HG03025 (cell line): ENCODE data around the gene DRAXIN.

Experiments
- ATAC-seq: cut with Tn5 transposase; IDR thresholded peaks from one replicate; pipeline ENCODE4 v1.9.1; 2021; ENCODE audit warnings: mild to moderate bottlenecking, moderate library complexity; ENCODE audit not compliant: unreplicated experiment, low FRiP score

DRAXIN gene

GRCh38 chr1:11682799-11683198, 8.7 kb upstream of the DRAXIN start:
- no peak for ATAC-seq

DNA sequence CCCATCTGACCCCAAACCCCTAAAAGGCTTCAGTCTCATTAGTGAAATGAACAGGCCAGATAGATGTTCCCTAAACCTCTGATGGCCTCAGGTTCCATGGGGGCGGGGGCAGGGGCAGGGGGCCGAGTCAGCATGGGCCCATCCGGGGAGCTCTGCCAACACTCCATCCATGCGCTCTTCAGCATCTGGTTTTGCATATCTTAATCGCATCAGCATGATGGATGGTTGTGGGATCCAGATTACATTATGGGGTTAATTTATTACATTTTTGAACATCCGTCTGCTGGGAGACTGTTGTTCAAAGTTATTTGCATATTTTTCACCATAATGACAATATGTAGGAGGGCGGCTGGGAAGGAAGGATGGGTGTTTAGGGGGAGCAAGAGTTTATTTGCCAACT, 7.4 kb upstream of the DRAXIN start:
- no peak for ATAC-seq

GRCh38 chr1:11685210-11685752, 6.2 kb upstream of the DRAXIN start:
- ATAC-seq = no peak

GRCh38 chr1:11688506-11688905, 3.0 kb upstream of the DRAXIN start:
- ATAC-seq = no peak

DNA sequence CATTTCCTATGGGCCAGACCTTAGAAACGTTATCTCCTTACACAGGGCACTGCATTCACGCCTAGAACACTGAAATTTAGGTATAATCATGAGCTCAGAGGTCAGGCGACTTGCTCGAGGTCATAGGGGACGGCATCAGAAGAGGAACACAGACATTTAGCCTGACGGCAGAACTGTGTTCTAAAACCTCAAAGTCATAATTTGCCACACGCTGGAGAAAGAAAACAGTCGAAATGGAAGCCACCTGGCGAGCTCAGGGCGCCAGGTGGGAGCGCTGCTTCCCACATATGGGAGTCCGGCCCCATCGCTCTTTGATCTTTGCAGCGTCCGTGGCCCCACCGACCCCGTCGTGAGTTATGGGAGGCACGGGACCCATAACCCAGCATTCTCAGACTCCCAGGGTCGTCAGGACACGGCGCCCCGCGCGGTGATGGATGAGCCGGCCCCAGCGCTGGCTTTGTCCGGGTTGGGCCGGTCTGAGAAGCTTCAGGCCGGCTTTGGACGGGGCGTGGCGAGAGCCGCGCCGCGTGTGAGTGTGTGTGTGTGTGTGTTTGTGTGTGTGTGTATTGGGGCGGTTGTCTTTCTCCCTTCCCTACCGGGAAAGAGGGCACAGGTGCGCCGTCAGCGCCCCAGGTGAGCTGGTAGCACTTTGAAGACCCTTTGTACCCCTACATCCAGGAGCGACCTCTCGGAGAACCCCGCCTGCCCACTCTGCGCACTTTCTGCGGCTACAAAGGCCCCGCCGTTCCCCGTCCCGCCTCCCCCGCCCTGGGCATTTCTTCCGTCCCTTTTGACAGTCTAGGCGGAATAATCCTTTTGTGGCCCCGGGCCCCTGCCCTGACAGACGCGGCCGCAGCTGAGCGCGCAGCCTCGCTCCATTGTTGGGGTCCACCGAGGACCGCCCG, 861 bp upstream of the DRAXIN start:
- ATAC-seq = no peak

DNA sequence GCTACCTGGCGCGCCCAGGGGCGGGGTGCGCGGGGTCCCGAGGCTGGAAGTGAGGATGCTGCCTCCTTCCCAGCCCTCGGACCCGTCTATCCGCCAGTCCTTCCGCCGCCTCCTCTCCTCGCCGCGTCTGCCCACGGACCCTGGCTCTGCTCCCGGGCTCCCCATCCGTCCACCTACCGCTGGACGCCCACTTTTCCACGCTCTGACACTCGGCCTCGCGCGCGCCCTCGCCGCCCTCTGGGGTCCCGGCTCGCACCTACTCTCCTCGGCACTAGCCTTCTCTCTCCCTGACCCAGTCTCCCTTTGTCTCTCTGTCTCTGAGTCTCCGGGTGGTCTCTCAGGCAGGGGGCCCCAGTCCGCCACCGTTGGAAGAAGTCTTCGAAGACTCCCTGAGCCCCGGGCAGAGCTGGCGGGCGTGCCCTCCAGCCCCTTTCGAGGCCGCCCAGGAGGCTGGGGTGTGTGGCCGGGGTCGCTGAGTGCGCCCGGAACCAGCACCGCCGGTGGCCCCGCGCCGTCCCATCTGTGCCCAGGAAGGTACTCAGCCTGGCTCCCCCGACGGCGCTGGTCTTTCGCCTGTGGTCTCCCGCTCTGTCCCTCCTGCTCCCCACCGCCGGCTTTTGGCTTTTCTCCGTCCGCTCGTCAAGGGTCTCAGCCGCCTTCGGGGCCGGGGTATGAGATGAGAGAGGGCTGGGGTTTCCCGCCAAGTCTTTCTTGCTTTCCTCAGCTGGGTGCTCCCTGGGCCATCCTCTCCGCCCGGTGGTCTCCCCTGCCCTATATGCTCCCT, 610 bp downstream of the DRAXIN start:
- ATAC-seq = no peak

- no peak for ATAC-seq
These were observed 1.6 kb downstream of the DRAXIN start for GRCh38 chr1:11693024-11693590.

DNA sequence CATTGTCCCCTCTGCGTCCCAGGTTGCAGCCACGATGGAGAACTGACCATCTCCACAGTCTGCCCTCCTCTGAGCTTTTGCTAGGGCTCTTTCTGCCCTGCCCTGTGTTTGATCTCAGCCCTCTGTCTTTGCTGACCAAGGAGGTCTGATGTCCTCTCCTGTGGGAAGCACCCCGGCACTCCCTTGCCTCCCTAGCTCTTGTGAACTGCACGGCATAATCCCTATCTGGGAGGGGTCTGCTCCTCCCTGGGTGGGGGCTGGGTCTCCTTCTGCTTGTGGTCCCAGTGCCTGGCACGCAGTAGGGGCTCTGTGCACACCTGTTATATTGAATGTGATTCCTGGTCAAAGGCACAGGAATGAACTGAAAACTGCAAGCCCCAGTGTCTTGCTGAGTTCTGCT, 2.4 kb downstream of the DRAXIN start:
- no peak for ATAC-seq

- ATAC-seq = no peak
These were observed 4.4 kb downstream of the DRAXIN start for GRCh38 chr1:11695861-11696260.

DNA sequence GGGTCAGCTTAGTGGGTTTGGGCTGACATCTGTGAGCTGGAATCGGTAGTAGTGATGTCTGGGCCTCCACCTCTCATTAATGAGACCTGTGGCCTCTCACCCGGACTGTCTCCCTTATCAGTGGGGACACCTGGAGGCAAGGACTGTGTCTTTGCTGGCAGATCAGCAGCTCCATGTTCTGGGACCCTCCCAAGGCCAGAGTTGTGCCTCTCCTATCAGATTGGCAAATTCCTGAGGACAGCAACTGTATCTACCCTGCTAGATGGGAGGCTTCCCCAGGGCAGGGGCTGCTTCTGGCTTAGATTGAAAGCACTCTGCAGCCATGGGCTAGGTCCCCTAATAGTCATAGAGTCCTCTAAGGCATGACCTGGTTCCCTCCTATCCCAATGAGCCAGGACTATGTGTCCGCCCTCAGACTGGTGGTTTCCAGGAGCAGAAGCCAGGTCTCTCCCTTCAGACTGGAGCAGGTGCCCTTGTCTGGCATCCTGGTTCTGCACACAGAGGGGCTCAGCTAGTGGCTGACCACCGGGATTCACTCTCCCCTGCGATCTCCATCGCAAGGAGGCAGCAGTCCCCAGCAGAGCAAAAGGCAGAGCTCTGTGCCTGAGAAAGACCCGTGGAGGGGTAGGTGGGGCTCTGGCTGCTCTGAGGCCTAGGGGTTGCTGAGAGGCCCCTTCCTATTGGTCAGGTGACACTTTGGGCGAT, 5.8 kb downstream of the DRAXIN start:
- no peak for ATAC-seq

- ATAC-seq = no peak
These were observed 6.3 kb downstream of the DRAXIN start for GRCh38 chr1:11697893-11698210.

GRCh38 chr1:11700601-11701467, 9.3 kb downstream of the DRAXIN start:
- no peak for ATAC-seq

DNA sequence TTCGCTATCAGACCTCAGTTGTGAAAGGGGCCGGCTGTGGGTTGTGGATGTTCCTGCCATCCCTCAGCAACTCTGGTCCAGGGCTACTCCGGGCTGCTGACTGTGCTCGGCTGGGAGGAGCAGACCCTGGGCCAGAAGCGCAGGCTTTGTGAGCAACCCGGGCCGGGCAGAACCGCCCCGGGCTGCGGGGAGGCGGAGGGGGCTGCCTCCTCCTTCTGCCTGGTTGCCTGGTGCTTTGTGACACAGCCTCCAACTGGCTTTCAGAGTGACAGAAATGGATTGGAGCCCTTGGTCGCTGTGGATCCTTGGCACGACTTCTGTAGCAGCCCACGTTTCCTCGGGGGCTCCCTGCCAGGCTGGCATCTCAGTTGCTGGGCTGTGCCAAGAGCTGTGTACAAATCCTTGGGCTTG, 10.0 kb downstream of the DRAXIN start:
- ATAC-seq = no peak

DNA sequence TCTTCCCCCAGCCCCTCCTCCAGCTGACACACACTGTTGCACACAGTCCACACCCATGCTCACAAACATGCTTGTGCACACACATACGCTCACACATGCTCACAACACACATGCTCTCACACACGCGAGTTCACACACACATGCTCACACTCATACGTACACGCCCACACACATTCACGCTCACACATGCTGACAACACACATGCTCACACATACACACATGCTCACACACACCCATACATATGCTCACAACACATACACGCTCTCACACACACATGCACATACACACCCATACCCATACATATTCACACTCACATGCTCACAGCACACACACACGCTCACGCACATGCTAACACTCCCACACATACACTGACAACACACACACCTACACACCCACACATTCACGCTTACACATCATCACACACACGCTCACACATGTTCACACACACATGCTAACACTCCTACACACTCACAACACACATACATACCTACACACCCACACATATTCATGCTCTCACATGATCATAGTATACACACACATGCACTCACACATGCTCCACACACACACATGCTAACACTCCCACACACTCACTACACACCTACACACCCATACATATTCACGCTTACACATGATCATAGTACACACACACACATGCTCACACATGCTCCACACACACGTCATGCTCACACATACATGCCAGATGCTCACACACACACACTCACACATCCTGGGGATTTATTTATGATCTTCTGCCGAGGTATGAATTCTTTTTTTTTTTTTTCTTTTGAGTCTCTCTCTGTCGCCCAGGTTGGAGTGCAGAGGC, 10.7 kb downstream of the DRAXIN start:
- ATAC-seq = no peak

DNA sequence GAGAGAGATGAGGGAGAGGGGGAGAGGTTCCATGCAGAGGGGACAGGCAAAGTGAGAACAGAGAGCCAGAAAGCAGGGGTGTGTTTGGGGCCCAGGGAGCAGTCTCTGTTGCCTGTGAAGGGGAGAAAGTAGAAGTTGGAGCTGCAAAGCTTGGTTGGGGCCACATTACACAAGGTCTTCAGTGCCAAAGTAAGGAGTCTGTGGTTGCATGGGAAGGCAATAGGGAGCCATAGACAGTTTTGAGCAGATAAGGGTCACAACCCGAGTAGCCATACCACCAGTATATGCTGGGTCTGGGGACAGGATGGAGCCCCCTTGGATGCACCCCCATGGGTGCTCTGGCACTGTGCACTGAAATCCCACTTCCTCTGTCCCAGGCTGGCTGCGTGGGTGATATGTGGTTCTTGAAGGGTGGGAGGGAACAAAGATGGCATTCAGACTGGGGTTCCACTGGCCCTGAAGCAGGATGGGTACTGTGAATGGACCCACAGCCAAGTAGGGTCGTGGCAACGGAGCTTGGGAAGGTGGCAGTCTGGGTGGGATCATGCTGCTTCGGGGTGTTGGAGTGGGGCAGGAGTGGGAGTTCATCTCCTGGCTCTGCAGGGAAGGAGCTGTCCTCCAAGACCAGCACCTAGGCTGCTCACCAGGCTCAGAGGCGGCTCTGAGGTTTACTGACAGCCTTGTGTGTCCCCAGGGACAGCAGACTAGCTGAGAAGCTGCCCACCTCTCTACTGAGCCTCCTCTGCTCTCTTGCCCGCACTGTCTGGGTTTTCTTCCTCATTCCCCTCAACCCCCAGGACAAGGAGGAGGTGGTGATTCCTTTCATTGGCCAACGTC, 12.1 kb downstream of the DRAXIN start:
- no peak for ATAC-seq

GRCh38 chr1:11704194-11704529, 12.7 kb downstream of the DRAXIN start:
- ATAC-seq = no peak

DNA sequence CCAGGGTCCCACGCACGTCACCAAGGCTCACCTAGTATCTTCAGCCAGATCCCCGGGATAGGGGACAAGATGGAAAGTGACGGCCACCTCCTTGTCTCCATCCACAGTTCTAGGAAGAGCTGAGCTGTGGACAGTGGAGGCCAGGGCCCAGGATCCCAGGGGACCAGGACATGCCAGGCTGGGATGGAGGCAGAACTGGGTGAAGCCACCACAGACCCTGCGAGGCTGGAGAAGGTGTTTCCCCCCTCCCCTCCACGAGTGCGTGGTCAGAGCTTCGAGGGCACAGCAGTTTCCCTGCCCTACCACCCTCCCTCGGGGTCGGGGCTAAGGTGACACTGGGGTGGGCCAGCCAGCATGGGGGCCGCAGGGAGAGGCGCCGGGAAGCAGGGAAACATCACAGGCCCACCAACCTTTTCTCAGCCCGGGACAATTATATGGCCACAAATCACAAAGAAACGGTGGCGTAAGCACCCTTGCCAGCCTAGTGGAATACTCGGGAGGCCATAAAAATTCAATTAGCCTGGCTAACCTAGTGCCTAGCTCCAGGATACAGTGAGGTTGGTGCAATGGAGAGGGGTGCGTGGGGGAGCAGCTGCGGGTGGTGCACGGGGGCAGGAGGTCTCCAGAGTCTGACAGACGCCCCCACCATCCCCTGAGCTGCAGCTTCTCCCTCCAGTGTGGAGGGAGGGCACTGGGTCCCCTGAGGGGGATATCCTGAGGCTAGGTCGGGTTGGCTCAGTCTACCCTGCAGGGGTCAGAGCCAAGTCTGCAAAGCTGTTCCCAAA, 13.4 kb downstream of the DRAXIN start:
- no peak for ATAC-seq
